Activated CD4-positive, alpha-beta T cell treated with anti-CD3 and anti-CD28 coated beads, Interleukin-2, amount 50 U/mL, for 24 hours (primary cell): Measurements from ENCODE around the gene DACH2.

ENCODE experiments used
- DNase-seq, 2 donors: peaks; one replicate each; pipeline ENCODE4 v3.0.0-alpha.2; 2020; ENCODE audit warnings: low read depth in 1 of 2, low spot score in 1 of 2

DACH2 gene

GRCh38 chrX:86295293-86295692 lies 147.0 kb downstream of the DACH2 start:
- DNase-seq: no peak

- DNase-seq: no peak
These were observed 174.7 kb downstream of the DACH2 start for GRCh38 chrX:86322913-86323312.

- DNase-seq: no peak
These were observed 180.9 kb downstream of the DACH2 start for GRCh38 chrX:86329174-86329573.

- DNase-seq: no peak
These were observed 200.4 kb downstream of the DACH2 start for GRCh38 chrX:86348669-86349068.

- no peak for DNase-seq
These were observed 200.9 kb downstream of the DACH2 start for GRCh38 chrX:86349115-86349514.

- no peak for DNase-seq
These were observed 221.8 kb downstream of the DACH2 start for GRCh38 chrX:86369847-86370630.

- no peak for DNase-seq
These were observed 222.7 kb downstream of the DACH2 start for GRCh38 chrX:86370927-86371326.

- no peak for DNase-seq
These were observed 231.0 kb downstream of the DACH2 start for GRCh38 chrX:86379209-86379608.

GRCh38 chrX:86383681-86384540 lies 235.7 kb downstream of the DACH2 start:
- DNase-seq: no peak

- no peak for DNase-seq
These were observed 259.1 kb downstream of the DACH2 start for GRCh38 chrX:86407371-86407770.

- no peak for DNase-seq
These were observed 273.5 kb downstream of the DACH2 start for GRCh38 chrX:86421771-86422170.

GRCh38 chrX:86436116-86436515 lies 287.9 kb downstream of the DACH2 start:
- DNase-seq: no peak

GRCh38 chrX:86455495-86455894 lies 307.2 kb downstream of the DACH2 start:
- no peak for DNase-seq

GRCh38 chrX:86460760-86461159 lies 312.5 kb downstream of the DACH2 start:
- no peak for DNase-seq

GRCh38 chrX:86504297-86504696 lies 356.0 kb downstream of the DACH2 start:
- DNase-seq: no peak

- no peak for DNase-seq
These were observed 359.1 kb downstream of the DACH2 start for GRCh38 chrX:86507331-86507730.

GRCh38 chrX:86579777-86580176 lies 431.5 kb downstream of the DACH2 start:
- no peak for DNase-seq

- no peak for DNase-seq
These were observed 456.4 kb downstream of the DACH2 start for GRCh38 chrX:86604607-86605006.

- DNase-seq: no peak
These were observed 548.7 kb downstream of the DACH2 start for GRCh38 chrX:86696951-86697350.

- no peak for DNase-seq
These were observed 563.4 kb downstream of the DACH2 start for GRCh38 chrX:86711531-86712180.

GRCh38 chrX:86714441-86714840 lies 566.2 kb downstream of the DACH2 start:
- no peak for DNase-seq

GRCh38 chrX:86724277-86724676 lies 576.0 kb downstream of the DACH2 start:
- DNase-seq: no peak
